ENCODE measurements around the gene TNIP2.

The TNIP2 gene

DNA sequence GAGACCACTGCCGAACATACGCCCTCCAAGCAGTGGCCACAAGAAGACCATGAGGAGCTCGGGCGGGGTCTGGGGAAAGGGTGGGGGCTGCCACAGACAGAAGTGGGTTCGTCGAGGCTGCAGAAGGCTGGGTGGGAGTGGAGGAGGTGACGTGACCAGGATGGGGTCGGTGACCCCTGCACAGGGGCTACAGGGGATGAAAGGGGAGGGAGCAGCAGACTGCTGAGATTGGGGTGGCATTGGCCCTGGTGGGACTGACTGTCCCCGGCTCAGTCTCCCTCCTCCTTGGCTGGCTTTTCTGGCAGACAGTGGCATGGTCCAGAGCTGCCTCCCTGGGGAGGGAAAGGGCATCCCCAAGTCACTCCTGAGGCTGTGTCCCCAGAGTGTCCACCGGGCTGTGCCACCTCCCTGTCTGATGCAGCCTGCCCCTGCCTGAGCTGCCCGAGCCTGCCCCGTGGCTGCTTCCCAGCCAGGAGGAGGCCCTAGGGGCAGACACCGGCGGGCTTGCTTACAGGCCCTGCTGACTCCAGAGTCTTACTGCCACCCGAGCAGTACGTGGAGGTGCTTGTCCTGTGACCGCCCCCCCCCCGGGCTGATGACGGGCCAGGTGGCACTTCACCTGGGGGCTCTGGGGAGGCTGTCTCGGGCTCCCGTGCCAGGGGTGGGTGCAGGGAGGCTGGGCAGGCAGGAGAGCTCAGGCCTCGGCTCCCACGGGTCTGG lies 44.0 kb upstream of the TNIP2 start:
- Histone ChIP-seq H2AFZ (ENCODE audit: low read length) (no peak overlapping the region), H4K20me1 (ENCODE audit: insufficient read depth, low read length) (no peaks in the 10 kb centered on the region), H3K9ac (ENCODE audit: low read length) (no peak overlapping the region), H3K27ac (ENCODE audit: low read length) (no peak overlapping the region), H3K79me2 (ENCODE audit: low read length) (no peaks in the 10 kb centered on the region), H3F3A (ENCODE audit: insufficient read depth, low read length) (no peaks in the 10 kb centered on the region), H3K4me3 (ENCODE audit: low read length) (no peak overlapping the region), H3K4me1 (ENCODE audit: low read length) (0 out of 2 replicates have a peak, but pooled peaks cover 8% of the 10 kb centered on the region), H3K9me2 (replicated peaks; ENCODE audit: insufficient read depth, low read length) (no peaks in the 10 kb centered on the region), H3K9me3 (replicated peaks; ENCODE audit: insufficient read depth, low read length) (no peaks in the 10 kb centered on the region), H3K4me2 (ENCODE audit: low read depth, low read length) (no peak overlapping the region), H3K27me3 (replicated peaks; ENCODE audit: insufficient read depth, low read length) (no peaks in the 10 kb centered on the region), H3K36me3 (replicated peaks; ENCODE audit: insufficient read depth, low read length) (no peaks in the 10 kb centered on the region)
- no peak for TF ChIP-seq EZH2phosphoT487 (IDR thresholded peaks at IDR 0.05; ENCODE audit: low read length)
- no peak for TF ChIP-seq EZH2 (optimal IDR thresholded peaks at IDR 0.05; ENCODE audit: low read depth, low read length)
- TF ChIP-seq, protein P1, sequence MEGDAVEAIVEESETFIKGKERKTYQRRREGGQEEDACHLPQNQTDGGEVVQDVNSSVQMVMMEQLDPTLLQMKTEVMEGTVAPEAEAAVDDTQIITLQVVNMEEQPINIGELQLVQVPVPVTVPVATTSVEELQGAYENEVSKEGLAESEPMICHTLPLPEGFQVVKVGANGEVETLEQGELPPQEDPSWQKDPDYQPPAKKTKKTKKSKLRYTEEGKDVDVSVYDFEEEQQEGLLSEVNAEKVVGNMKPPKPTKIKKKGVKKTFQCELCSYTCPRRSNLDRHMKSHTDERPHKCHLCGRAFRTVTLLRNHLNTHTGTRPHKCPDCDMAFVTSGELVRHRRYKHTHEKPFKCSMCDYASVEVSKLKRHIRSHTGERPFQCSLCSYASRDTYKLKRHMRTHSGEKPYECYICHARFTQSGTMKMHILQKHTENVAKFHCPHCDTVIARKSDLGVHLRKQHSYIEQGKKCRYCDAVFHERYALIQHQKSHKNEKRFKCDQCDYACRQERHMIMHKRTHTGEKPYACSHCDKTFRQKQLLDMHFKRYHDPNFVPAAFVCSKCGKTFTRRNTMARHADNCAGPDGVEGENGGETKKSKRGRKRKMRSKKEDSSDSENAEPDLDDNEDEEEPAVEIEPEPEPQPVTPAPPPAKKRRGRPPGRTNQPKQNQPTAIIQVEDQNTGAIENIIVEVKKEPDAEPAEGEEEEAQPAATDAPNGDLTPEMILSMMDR (IDR thresholded peaks at IDR 0.05; ENCODE audit: low read length) = no peak
- DNase-seq = no peak

DNA sequence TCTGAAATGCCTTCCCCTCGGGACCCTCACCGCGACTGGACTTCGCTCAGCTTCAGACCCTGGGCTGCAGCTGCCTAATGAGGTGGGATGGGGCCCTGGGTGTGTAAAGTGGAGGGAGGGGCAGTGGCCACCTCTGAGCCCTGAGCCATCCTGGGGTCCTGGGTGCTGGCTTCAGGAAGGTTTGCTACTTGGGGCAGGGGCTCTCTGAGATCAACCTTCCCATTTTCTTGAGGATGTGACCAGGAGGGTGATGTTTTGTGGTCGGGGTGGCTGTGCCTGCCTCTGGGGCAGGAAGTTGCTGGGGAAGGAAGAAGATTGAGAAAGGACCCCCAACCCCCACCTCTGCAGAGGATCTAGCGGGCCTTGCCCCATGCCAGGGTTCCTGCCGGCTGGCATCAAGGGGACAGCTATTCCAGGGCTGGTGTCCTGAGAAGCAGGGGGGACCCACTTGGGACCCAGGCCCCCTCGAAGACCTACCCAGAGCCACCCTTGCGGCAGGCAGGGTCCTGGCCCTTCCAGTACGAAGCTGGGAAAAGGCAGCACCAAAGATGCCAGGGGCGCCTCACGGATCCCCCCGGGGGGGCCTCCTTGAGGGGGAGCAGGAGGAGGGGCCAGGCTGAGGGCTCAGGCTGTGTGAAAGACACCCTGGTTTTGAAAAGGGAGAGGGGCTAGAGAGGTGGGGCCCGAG lies 43.2 kb upstream of the TNIP2 start:
- no peaks in the 10 kb centered on the region for H3K27me3 ChIP-seq (replicated peaks; ENCODE audit: insufficient read depth, low read length)
- no peak overlapping the region for H3K9ac ChIP-seq (ENCODE audit: low read length)
- no peak overlapping the region for H3K4me3 ChIP-seq (ENCODE audit: low read length)
- H4K20me1 ChIP-seq (ENCODE audit: insufficient read depth, low read length) = no peaks in the 10 kb centered on the region
- H3K4me2 ChIP-seq (ENCODE audit: low read depth, low read length) = no peak overlapping the region
- H3K9me3 ChIP-seq (replicated peaks; ENCODE audit: insufficient read depth, low read length) = no peaks in the 10 kb centered on the region
- H3K79me2 ChIP-seq (ENCODE audit: low read length) = no peaks in the 10 kb centered on the region
- no peak overlapping the region for H2AFZ ChIP-seq (ENCODE audit: low read length)
- no peaks in the 10 kb centered on the region for H3K36me3 ChIP-seq (replicated peaks; ENCODE audit: insufficient read depth, low read length)
- H3F3A ChIP-seq (ENCODE audit: insufficient read depth, low read length) = no peaks in the 10 kb centered on the region
- no peak overlapping the region for H3K27ac ChIP-seq (ENCODE audit: low read length)
- TF ChIP-seq, protein P1 (IDR thresholded peaks at IDR 0.05; ENCODE audit: low read length) = no peak
- TF ChIP-seq EZH2 (optimal IDR thresholded peaks at IDR 0.05; ENCODE audit: low read depth, low read length) = no peak
- no peak for TF ChIP-seq EZH2phosphoT487 (IDR thresholded peaks at IDR 0.05; ENCODE audit: low read length)
- H3K4me1 ChIP-seq (ENCODE audit: low read length) = 0 out of 2 replicates have a peak, but pooled peaks cover 8% of the 10 kb centered on the region
- no peak for DNase-seq
- no peaks in the 10 kb centered on the region for H3K9me2 ChIP-seq (replicated peaks; ENCODE audit: insufficient read depth, low read length)

DNA sequence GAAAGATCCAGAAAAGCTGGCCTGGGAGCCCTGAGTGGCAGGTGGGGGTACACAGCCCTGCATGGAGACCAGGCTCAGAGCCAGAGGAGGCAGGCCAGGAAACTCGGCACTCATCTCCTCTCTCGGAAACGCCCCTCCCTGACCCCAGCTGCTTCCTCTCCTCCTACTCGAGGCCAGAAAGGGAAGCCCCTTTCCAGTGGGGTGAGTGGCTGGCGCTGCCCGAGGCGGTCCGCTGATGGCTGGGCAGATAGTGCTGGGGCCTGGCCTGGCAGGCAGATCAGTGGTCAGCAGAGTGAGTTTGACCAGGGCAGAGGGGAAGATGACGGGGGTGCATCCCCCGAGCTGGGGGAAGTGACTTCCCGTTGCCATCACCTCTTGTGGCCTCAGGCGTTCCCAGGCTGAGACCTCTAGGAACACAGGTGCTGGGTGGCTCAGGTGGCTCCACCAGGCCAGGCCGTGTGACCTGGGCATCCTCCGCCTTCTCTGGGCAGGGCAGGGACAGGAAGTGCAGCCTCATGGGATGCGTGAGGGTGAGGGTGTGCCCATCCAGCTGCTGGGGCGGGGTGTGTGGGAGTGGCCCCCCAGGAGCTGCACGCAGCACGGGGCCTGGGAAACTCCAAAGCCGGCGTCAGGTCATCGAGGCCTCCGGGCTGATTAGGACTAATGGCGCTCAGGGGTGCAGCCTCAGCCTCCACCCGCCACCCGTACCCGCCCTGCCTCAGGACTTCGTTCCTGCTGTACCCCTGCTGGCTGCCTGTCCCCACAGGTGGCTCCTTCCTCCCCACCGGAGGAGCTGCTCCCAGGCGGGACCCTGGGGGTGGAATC lies 42.5 kb upstream of the TNIP2 start:
- H3K9me2 ChIP-seq (replicated peaks; ENCODE audit: insufficient read depth, low read length) = no peaks in the 10 kb centered on the region
- H3K27ac ChIP-seq (ENCODE audit: low read length) = no peak overlapping the region
- no peak overlapping the region for H2AFZ ChIP-seq (ENCODE audit: low read length)
- no peak overlapping the region for H3K4me3 ChIP-seq (ENCODE audit: low read length)
- H3K27me3 ChIP-seq (replicated peaks; ENCODE audit: insufficient read depth, low read length) = no peaks in the 10 kb centered on the region
- no peak overlapping the region for H3K9ac ChIP-seq (ENCODE audit: low read length)
- DNase-seq = no peak
- TF ChIP-seq EZH2phosphoT487 (IDR thresholded peaks at IDR 0.05; ENCODE audit: low read length) (no peak), EZH2 (optimal IDR thresholded peaks at IDR 0.05; ENCODE audit: low read depth, low read length) (no peak)
- TF ChIP-seq, protein P1 (IDR thresholded peaks at IDR 0.05; ENCODE audit: low read length) = no peak
- H3K79me2 ChIP-seq (ENCODE audit: low read length) = no peaks in the 10 kb centered on the region
- H3K9me3 ChIP-seq (replicated peaks; ENCODE audit: insufficient read depth, low read length) = no peaks in the 10 kb centered on the region
- H3F3A ChIP-seq (ENCODE audit: insufficient read depth, low read length) = no peaks in the 10 kb centered on the region
- H3K4me1 ChIP-seq (ENCODE audit: low read length) = 0 out of 2 replicates have a peak, but pooled peaks cover 8% of the 10 kb centered on the region
- no peaks in the 10 kb centered on the region for H4K20me1 ChIP-seq (ENCODE audit: insufficient read depth, low read length)
- no peaks in the 10 kb centered on the region for H3K36me3 ChIP-seq (replicated peaks; ENCODE audit: insufficient read depth, low read length)
- no peak overlapping the region for H3K4me2 ChIP-seq (ENCODE audit: low read depth, low read length)

Data from MM.1S (cell line).